NCI-H748 (cell line): ENCODE data around the gene TGDS.

Source experiments
- DNase-seq: peaks from one replicate; lab custom pipeline; 2025; ENCODE audit not compliant: unreplicated experiment; lab: John Stamatoyannopoulos, UW

The TGDS gene

GRCh38 chr13:94601446-94602431 is 5.8 kb upstream of the TGDS start, which contains the start of gene GPR180:
Gene GPR180, plus strand, starts transcription at chr13:94601857. Its CDS starts 71 bp downstream, at chr13:94601928.
- DNase-seq: peak; percentile 100

GRCh38 chr13:94599877-94600276 is 3.9 kb upstream of the TGDS start:
- no peak for DNase-seq

GRCh38 chr13:94598281-94598680 is 2.3 kb upstream of the TGDS start:
- no peak for DNase-seq

DNA sequence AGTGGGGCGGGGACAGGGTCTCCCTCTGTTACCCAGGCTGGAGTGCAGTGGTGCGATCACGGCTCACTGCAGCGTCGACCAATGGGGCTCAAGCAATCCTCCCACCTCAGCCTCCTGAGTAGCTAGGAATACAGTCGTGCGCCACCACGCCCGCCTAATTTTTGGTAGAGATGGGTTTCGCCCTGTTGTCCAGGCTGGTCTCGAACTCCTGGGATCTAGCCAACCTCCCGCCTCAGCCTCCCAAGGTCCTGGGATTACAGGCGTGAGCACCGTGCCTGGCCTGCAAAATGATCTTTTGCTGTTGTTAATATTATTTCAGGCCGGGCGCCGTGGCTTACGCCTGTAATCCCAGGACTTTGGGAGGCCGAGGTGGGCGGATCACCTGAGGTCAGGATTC is 621 bp upstream of the TGDS start:
- DNase-seq: no peak

DNA sequence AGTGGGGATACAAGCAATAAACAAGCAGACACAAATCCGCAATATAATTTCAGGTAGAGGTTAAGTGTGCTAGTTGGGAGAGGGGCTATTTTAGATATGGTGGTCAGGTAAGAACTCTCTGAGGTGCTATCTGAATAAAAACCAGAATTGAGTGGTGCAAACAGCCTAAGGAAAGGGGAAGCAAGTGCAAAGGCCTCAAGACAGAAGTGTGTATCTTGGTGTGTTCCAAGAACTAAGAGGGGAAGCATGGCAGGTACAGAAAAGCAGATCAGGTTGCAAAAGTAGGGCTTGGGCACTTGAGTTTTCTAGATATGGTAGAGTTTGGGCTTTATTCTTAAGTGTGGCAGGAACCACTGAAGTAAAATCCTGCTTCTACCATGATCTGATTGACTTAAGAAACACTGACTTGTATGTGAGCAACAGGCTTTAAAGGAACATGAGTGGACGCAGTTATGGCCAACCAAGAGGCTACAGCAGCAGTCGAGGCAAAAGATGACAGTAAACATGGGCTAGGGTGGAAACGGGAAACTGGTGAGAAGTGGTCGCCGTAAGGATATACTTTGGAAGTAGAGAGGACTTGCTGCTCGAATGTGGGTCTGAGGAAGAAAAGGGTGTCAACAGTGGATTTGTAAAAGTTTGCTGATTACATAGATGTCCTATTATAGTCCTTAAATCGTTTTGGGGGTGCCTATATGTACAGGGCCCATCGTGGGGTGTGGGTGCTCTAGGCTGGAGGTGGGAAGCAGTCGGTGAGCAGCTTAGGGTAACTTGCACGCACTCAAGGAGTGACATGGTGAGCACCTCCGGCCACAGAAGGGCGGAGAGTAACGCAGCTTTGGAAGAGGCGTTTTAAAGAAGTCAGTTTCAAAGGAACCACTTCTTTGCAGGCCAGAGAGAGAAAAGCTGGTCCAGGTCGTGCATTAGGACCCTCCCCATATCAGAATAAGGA is 677 bp downstream of the TGDS start:
- peak; percentile 57 for DNase-seq

DNA sequence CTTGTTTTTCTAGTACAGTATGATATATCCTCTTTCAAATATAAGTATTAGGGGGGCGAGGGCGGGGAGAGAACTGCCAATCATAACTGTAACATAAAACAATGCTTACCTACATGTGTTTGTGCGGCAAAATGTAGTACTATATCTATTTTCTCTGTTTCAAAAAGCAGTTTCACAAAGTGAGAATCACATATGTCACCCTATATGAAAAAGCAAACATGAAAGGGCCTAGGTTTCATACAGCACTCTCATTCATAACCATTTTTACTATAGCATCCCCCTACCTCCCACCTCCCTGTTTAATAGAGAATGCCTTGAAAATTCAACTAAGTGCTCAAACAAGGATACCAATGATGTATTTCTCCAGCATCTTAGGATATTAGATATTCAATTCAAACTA is 5.2 kb downstream of the TGDS start:
- DNase-seq: no peak

DNA sequence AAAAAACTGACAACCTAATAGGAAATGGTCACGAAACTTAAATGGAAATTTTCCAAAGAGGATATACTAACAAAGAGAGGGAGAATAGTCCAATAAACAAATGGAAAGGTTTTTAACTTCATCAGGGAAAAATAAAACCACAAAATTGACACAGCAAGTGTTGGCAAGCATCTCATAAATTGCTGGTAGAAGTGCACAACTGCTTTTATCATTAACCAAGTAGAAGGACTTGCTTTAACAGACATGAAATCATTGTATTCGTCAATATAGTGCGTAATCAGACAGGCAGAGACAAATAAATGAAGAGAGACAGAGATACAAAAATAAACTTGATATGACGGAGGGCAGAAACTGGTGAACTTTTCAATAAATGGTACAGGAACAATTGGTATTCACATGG is 7.4 kb downstream of the TGDS start:
- no peak for DNase-seq

DNA sequence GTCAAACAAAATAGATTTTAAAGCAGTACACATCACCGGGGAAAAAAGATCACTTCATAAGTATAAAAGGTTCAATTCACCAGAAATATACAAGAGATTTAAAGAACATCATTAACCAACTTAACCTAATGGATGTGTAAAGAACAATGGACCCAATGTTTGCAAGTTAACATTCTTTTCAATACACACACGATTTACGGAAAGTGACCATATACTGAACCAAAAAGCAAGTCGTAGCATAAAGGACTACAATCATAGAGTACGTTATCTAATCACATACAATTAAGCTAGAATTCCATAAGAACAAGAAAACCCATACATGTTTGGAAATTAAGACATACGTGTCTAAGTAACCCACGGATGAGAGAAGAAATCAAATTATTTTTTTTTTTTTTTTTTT is 9.6 kb downstream of the TGDS start:
- DNase-seq: no peak

GRCh38 chr13:94585543-94586101 is 10.3 kb downstream of the TGDS start:
- DNase-seq: no peak

GRCh38 chr13:94583926-94584325 is 12.0 kb downstream of the TGDS start:
- DNase-seq: no peak

DNA sequence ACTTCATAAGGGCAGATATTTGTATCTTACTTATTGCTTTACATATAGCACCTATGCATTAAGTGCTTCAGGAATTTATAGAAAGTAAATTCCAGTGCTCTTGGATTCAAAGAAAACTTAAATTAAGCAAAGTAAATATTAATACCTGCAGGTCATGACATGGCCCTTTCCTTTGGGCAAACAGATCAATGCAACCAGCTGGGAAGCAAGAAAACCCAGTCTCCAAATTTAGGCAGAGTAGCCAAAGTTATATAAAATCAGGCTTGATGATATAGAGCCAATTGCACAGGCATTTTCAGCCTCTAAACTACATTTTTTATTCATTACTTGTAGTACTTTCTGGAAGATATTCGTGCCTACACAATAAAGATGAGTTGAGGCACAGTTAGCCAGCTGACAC is 16.9 kb downstream of the TGDS start:
- no peak for DNase-seq

GRCh38 chr13:94569615-94570014 is 26.3 kb downstream of the TGDS start:
- no peak for DNase-seq

GRCh38 chr13:94568443-94568842 is 27.5 kb downstream of the TGDS start:
- DNase-seq: no peak

DNA sequence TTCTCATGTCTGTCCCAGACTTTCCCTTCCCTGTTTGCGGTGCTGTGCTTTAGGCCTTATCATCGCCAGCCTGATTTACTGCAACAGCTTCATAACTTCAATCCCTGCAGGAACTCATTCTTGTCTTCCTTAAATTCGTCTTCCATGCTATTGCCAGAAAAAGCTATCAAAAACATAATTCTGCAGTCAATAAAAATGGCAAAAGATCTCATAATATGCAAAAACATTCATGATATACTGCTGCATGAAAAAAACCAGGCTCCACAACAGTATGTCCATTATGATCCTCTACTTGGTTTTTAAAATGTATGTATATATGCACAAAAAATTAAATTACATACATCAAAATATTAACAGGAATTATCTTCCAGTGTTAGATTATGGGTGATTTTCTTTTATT is 28.4 kb downstream of the TGDS start:
- no peak for DNase-seq

GRCh38 chr13:94561126-94561525 is 34.8 kb downstream of the TGDS start:
- DNase-seq: no peak

GRCh38 chr13:94560116-94560515 is 35.8 kb downstream of the TGDS start:
- no peak for DNase-seq

DNA sequence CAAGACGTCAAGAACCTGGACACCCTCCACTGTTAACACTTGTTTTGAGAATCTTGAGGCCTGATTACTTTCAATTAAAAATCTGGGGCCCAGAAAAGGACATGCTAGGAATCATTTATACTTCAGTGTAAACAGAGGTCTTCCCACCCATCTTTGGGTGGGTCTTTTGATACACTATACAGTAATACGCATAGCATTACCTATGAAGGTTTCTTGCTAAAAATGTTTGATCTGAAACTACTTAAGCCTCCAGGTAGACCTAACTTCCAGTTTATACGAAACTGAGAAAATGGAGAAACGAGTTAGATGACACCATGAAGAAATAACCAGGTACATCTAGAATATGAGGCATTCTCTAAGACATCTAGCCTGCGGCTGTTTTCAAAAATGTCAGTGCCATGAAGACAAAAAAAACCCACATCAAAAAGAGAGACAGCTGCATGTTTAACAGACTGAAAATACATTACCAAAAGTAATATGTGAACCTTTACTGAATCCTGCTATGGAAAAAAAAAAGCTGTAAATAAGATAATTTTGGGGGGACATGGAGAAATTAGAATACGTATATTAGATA is 36.6 kb downstream of the TGDS start:
- DNase-seq: no peak

DNA sequence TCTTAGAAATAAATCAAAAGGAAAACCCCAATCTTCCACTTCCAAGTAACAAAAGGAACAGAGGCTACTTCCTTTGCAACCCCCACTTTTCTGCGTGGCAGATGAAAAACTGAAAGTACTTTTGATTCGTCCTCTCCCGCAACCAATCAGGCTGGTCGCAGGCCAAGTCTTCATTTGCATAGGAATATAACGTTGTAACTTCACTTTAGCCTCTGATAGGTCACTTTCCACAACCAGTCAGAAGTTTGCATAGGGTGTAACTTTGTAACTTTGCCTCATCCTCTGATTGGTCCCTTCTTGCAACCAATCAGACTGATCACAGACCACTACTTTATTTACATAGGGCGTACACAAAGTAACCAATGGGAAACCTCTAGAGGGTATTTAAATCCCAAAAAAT is 37.2 kb downstream of the TGDS start:
- DNase-seq: no peak

GRCh38 chr13:94557684-94558235 is 38.2 kb downstream of the TGDS start:
- no peak for DNase-seq

GRCh38 chr13:94556621-94557020 is 39.3 kb downstream of the TGDS start:
- no peak for DNase-seq

GRCh38 chr13:94556041-94556440 is 39.9 kb downstream of the TGDS start:
- DNase-seq: no peak
